ENCODE data around the gene CSNK1A1L.

The CSNK1A1L gene

GRCh38 chr13:37105251-37105714, at the start of gene CSNK1A1L:
TSS of gene CSNK1A1L (minus strand) at chr13:37105664. CDS start at chr13:37105256, 408 bp downstream.
- no peak for TF ChIP-seq CTCF (IDR thresholded peaks at IDR 0.05; ENCODE audit: low read length, missing control alignments)
- no peak for DNase-seq (ENCODE audit: low read depth)
- no peak within 1 kb of the TSS for H3K4me3 ChIP-seq (replicated peaks; ENCODE audit: low read depth, low read length)

DNA sequence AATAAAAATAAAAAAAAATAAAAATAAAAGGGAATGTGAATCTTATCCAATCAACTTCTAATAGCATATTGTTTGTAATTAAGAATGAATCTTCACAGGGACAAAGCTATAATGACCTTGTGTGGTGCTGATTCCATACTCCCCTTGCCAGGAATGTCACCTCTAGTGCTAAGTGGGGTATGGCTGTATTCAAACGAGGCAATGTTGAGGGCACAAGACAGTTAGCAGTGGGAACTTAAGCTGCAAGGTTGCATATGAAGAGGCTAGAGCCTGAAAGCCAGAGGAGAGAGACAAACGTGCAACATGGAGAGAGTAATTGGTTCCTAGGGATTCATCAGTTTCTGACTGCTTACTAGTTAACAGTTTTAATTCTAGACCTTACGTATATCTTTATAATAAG, 43.9 kb upstream of the CSNK1A1L start:
- TF ChIP-seq CTCF (IDR thresholded peaks at IDR 0.05; ENCODE audit: low read length, missing control alignments): no peak

GRCh38 chr13:37148501-37148900, 43.0 kb upstream of the CSNK1A1L start:
- TF ChIP-seq CTCF (IDR thresholded peaks at IDR 0.05; ENCODE audit: low read length, missing control alignments): no peak
- DNase-seq (ENCODE audit: low read depth): no peak
- no peak overlapping the region for H3K4me3 ChIP-seq (replicated peaks; ENCODE audit: low read depth, low read length)

More for the DNA sequence above, 43.9 kb upstream of the CSNK1A1L start:
- no peak overlapping the region for H3K4me3 ChIP-seq (replicated peaks; ENCODE audit: low read depth, low read length)
- no peak for DNase-seq (ENCODE audit: low read depth)

- DNase-seq (ENCODE audit: low read depth): no peak
- no peak overlapping the region for H3K4me3 ChIP-seq (replicated peaks; ENCODE audit: low read depth, low read length)
- TF ChIP-seq CTCF (IDR thresholded peaks at IDR 0.05; ENCODE audit: low read length, missing control alignments): no peak
Observed at GRCh38 chr13:37144661-37145060, 39.2 kb upstream of the CSNK1A1L start.

DNA sequence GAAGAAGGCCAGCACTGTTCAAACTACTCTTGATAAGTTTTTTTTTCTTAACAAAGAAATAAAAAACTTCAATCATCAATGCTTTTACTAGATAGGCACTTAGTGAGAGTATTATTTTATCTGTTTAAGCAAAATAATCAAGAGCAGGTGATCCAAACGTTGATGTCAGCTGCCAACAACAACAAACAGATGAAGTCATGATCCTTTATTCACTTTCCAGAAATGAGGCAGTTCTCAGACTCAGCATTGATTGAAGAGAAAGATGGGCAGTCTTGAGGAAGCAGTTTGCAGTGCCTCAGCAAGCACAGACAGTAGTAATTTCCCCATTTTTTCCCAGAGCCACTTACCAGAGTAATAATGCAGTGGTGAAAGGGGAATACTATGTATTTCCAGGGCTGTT, 38.4 kb upstream of the CSNK1A1L start:
- TF ChIP-seq CTCF (IDR thresholded peaks at IDR 0.05; ENCODE audit: low read length, missing control alignments): no peak
- DNase-seq (ENCODE audit: low read depth): peak; percentile 44
- no peak overlapping the region for H3K4me3 ChIP-seq (replicated peaks; ENCODE audit: low read depth, low read length)

- no peak for DNase-seq (ENCODE audit: low read depth)
- H3K4me3 ChIP-seq (replicated peaks; ENCODE audit: low read depth, low read length): no peak overlapping the region
- no peak for TF ChIP-seq CTCF (IDR thresholded peaks at IDR 0.05; ENCODE audit: low read length, missing control alignments)
Observed at GRCh38 chr13:37142877-37143276, 37.4 kb upstream of the CSNK1A1L start.

DNA sequence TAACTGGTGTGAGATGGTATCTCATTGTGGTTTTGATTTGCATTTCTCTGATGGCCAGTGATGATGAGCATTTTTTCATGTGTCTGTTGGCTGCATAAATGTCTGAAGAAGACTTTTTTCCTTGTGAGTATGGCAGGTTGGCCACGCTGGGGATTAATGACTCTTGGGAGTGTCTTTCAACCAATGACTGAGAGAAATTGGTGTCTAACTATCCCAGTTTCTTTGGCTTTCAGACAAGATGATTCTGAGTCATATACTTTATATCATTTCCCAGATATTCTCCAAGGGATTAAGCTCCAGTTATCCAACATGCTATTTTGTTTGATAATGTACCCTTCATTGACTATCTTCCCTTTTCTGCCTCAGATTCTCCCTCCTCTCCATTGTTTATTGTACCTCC, 35.5 kb upstream of the CSNK1A1L start:
- TF ChIP-seq CTCF (IDR thresholded peaks at IDR 0.05; ENCODE audit: low read length, missing control alignments): no peak
- peak; percentile 37 for DNase-seq (ENCODE audit: low read depth)
- H3K4me3 ChIP-seq (replicated peaks; ENCODE audit: low read depth, low read length): no peak overlapping the region

Data from fibroblast of pulmonary artery (primary cell).